ENCODE results near the gene RPTOR.
"Not testable (repeated sequence)": the region's sequence is repeated elsewhere in the genome, so short reads cannot be mapped to it uniquely, and the experiment has no call there.

Gene RPTOR

GRCh38 chr17:80544655-80545498 is at the start of gene RPTOR:
Gene RPTOR (plus strand): TSS chr17:80544838. CDS start chr17:80545630, 792 bp downstream.
- peak; percentile 69 to 78 for DNase-seq

GRCh38 chr17:80497726-80498241 is 46.9 kb upstream of the RPTOR start:
- DNase-seq, result no peak

GRCh38 chr17:80498242-80498919 is 46.3 kb upstream of the RPTOR start:
- no peak for DNase-seq

- no peak for DNase-seq
Measured at GRCh38 chr17:80498920-80499410, 45.7 kb upstream of the RPTOR start.

- DNase-seq, result no peak
Measured at GRCh38 chr17:80499560-80499959, 45.1 kb upstream of the RPTOR start.

GRCh38 chr17:80499961-80500665 is 44.5 kb upstream of the RPTOR start:
- no peak for DNase-seq

GRCh38 chr17:80501741-80502577 is 42.7 kb upstream of the RPTOR start:
- no peak for DNase-seq

- no peak for DNase-seq
Measured at GRCh38 chr17:80502578-80502877, 42.1 kb upstream of the RPTOR start.

- DNase-seq, result no peak
Measured at GRCh38 chr17:80503031-80503430, 41.6 kb upstream of the RPTOR start.

GRCh38 chr17:80503921-80504320 is 40.7 kb upstream of the RPTOR start:
- DNase-seq, result no peak

- DNase-seq, result no peak
Measured at GRCh38 chr17:80504686-80505413, 39.8 kb upstream of the RPTOR start.

GRCh38 chr17:80507177-80507576 is 37.5 kb upstream of the RPTOR start:
- DNase-seq, result not testable (repeated sequence)

GRCh38 chr17:80507965-80508364 is 36.7 kb upstream of the RPTOR start:
- DNase-seq, result no peak

- DNase-seq, result no peak
Measured at GRCh38 chr17:80509311-80509710, 35.3 kb upstream of the RPTOR start.

GRCh38 chr17:80510132-80510531 is 34.5 kb upstream of the RPTOR start:
- DNase-seq, result no peak

GRCh38 chr17:80510772-80511171 is 33.9 kb upstream of the RPTOR start:
- DNase-seq, result no peak

- no peak for DNase-seq
Measured at GRCh38 chr17:80511222-80512180, 33.1 kb upstream of the RPTOR start.

GRCh38 chr17:80512233-80512632 is 32.4 kb upstream of the RPTOR start:
- DNase-seq, result no peak

GRCh38 chr17:80513201-80513600 is 31.4 kb upstream of the RPTOR start:
- DNase-seq, result no peak

GRCh38 chr17:80513892-80514291 is 30.7 kb upstream of the RPTOR start:
- no peak for DNase-seq
